NCI-H1436 treated with DMSO at 0.1 percent for 48 hours (cell line): Measurements from ENCODE around the gene KRTAP10-9.
"Not testable (repeated sequence)": the region's sequence is repeated elsewhere in the genome, so short reads cannot be mapped to it uniquely, and the experiment has no call there.

ENCODE experiments used
- DNase-seq: peaks from one replicate; lab custom pipeline; 2025; lab: John Stamatoyannopoulos, UW

Gene KRTAP10-9

GRCh38 chr21:44615466-44615865 lies 11.4 kb upstream of the KRTAP10-9 start:
- DNase-seq, result no peak

DNA sequence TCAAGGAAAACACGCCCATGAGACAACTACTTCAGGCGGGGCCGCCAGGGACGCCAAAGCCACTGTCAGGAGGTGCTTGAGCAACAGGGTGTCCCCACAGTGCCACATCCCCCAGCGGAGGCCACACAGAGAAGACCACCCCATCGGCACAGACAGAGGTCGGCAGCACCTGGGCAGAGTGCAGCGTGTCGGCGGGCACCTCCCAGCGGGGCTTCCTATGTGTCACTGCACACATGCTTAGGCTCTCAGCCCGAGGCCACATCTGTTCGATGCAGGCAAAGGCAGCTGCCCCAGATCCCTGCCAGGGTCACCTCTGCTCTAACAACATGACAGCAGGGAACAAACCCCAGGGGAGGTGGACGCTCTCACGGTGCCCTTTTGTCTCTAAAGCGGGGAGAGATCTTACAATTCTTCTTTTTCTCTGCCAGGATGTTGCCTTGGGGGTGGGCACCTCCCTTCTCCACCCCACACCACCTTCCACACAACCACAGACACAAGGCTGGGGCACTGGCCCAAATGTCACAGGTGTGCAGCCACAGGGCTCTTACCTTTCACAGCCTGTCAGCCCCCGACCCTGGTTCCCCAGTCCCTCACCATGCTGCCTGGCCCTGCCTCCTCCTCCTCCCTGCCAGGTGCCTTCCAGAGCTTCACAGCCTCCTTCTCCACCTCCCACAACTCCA lies 10.8 kb upstream of the KRTAP10-9 start:
- no peak for DNase-seq

DNA sequence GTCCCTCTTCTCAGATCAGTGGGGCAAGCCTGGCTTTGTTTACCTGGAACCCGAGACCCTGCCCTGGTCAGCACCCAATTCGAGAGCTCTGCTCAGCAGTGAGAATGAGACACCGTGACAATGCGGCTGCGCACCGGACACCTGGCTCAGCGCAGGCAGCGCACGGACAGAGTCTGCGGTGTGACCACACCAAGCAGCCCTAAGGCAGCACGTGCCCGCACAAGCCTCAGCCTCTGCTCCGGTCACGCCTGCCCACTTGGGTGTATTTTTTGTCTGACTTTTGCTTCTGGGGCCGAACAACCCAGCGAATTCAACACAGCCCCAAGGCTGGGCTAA lies 10.3 kb upstream of the KRTAP10-9 start:
- no peak for DNase-seq

DNA sequence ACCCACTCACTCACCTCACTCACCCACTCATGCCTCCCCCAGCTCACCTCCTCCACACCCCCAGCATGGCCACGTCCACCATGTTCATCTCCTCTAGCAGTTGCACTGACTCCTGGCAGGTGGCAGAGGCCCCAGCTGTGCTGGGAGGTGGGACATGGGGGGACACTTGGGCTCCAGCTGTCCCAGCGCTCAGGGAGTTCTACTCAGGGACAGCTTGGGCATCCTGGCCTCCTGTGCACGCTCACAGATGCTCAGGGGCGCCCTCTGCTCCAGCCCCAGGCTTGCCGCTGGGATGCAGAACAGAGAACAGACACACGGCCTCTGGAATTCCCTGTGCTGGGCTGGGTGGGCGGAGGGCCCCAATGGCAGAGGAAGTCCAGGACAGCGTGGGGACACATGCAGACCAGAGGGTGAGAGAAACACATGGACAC lies 9.8 kb upstream of the KRTAP10-9 start:
- no peak for DNase-seq

GRCh38 chr21:44618504-44618903 lies 8.4 kb upstream of the KRTAP10-9 start:
- DNase-seq, result no peak

GRCh38 chr21:44618909-44619308 lies 8.0 kb upstream of the KRTAP10-9 start:
- no peak for DNase-seq

GRCh38 chr21:44619886-44620285 lies 7.0 kb upstream of the KRTAP10-9 start:
- DNase-seq, result no peak

- DNase-seq, result no peak
Measured at GRCh38 chr21:44623575-44623974, 3.3 kb upstream of the KRTAP10-9 start.

DNA sequence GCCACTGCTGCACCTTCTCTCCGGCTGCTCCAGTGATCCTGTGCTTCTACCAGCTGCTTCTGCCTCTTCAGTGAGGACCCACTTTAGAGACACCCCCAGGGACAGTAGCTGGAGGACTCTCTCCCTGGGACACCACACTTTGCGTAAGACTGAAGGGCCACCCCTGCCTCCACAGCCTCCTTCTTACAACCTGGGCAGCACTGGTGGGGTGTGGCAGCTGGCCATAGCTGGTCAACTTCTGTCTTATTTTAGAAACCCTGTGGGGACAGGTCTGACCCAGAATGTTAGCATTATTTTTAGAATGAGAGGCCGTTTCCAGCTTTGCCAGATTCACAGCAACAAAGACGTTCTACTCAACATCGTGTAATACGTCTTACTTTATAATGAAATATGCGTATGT lies 1.1 kb upstream of the KRTAP10-9 start:
- DNase-seq, result no peak

GRCh38 chr21:44626262-44626661 lies 631 bp upstream of the KRTAP10-9 start:
- no peak for DNase-seq

GRCh38 chr21:44627181-44627822 lies 409 bp downstream of the KRTAP10-9 start:
- DNase-seq, result not testable (repeated sequence)

- not testable (repeated sequence) for DNase-seq
Measured at GRCh38 chr21:44627831-44628233, 939 bp downstream of the KRTAP10-9 start.

DNA sequence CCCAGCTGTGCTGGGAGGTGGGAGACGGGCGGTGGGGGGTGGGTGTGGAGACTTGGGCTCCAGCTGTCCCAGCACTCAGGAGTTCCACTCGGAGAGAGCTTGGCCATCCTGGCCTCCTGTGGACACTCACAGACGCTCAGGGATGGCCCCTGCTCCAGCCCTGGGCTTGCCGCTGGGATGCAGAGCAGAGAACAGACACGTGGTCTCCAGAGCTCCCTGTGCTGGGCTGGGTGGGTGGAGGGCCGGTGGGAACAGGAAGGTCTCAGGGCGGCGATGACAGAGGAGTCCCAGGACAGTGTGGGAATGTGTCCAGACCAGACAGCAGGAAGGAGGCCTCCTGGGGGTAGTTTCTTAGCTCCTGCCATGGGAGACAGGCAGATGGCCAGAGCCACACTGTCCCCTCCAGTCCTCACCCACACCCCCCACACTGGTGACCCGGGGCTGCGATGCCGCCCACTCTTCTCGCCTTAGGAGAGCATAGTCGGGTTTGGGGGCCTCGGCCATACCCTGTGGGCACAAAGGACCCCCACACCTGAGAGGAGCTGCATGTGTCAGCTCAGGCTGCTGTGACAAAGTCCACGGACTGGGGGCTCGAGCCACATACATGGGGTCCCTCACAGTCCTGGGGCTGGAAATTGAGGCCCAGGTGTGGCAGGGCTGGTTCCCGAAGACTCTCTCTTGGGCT lies 2.0 kb downstream of the KRTAP10-9 start:
- DNase-seq, result no peak

- DNase-seq, result no peak
Measured at GRCh38 chr21:44630440-44630839, 3.5 kb downstream of the KRTAP10-9 start.

DNA sequence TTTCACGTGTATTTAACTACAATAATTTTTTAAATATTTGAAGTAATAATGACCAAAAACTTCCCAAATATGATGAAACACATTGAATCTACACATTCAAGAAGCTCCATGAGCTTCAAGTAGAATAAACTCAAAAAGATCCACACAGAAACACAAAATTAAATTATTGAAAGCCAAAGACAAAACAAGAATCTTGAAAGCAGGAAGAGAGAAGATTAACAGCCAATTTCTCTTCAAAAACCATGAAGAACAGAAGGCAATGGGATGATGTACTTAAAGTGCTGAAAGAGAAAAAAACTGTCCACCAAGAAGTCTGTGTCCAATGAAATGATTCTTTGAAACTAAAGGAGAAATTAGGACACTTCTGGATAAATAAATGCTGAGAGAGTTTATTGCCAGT lies 5.2 kb downstream of the KRTAP10-9 start:
- DNase-seq, result no peak

- no peak for DNase-seq
Measured at GRCh38 chr21:44636209-44637017, 9.5 kb downstream of the KRTAP10-9 start.

DNA sequence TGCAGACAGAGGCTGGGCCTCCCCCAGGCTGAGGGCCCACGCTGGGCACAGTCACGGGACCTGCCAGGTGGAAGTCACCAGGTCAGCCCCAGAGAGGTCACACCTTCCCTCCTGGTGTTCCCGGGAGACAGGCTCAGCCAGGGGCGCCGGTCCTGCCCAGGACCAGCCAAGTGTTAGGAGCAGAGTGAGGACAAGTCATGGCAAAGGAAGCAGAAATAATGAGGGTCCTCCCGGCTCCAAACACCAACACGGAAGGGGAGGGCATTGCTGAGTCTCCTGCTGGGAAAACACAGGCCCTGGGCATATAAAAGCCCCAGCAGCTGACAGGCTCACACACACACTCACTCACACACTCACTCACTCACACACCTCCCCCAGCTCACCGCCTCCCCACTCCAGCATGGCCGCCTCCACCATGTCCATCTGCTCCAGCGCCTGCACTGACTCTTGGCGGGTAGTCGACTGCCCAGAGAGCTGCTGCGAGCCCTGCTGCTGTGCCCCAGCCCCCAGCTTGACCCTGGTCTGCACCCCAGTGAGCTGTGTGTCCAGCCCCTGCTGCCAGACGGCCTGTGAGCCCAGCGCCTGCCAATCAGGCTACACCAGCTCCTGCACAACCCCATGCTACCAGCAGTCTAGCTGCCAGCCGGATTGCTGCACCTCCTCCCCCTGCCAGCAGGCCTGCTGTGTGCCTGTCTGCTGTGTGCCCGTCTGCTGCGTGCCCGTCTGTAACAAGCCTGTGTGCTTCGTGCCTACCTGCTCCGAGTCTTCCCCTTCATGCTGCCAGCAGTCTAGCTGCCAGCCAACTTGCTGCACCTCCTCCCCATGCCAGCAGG lies 10.3 kb downstream of the KRTAP10-9 start, which contains the start of gene KRTAP10-10:
Gene KRTAP10-10, plus strand, starts transcription at position 339 of the 833 bp plus-strand sequence. Its CDS starts 62 bp downstream, at position 401.
- no peak for DNase-seq

DNA sequence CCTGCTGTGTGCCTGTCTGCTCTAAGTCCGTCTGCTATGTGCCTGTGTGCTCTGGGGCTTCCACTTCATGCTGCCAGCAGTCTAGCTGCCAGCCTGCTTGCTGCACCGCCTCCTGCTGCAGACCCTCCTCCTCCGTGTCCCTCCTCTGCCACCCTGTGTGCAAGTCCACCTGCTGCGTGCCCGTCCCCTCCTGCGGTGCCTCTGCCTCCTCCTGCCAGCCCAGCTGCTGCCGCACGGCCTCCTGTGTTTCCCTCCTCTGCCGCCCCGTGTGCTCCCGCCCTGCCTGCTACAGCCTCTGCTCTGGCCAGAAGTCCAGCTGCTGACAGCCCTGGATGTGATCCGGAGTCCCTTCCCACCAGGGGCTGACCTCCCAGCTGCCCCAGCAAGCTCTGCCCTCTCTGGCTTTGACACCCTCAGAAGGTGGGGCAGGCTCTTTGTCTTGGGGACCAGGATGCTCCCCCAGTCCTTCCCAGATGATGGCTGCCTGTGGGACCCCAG lies 11.0 kb downstream of the KRTAP10-9 start:
- not testable (repeated sequence) for DNase-seq

DNA sequence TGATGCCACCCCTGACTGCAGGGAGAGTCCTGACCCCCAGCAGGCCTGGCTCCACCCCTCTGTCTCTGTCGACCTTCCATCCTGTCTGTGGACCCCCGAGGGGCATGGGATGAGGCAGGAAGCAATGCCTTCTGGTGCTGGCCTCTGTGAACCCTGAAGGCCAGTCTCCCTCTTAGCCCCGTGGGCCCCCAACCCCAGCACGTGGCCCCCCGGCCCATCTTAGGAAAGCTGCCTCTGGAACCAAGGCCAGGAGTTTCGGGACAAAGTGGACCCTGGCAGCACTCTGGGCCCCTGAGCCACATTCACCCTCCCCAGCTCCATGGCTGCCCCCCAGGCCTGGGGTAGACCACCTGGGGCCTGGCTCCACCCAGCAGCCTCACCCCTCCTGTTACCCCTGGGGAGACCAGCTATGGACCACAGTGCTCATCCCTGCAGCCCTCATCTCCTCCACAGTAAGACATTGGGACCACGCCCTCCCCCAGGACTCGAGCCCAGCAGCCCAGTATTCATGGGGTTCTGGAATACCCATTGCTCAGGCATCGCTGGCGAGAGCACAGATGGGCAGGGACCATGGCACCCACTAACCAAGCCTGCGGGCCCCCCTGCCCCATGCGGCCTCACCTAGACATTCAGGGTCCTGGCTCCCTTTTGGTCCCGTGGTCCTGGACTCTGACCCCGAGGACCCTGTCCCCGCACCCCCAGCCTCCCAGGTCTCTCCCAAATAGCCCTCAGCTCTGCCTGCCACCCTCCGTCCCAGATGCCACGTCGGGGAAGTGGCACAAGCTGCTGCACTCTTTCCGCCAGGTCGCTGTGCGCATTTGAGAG lies 11.8 kb downstream of the KRTAP10-9 start:
- not testable (repeated sequence) for DNase-seq

DNA sequence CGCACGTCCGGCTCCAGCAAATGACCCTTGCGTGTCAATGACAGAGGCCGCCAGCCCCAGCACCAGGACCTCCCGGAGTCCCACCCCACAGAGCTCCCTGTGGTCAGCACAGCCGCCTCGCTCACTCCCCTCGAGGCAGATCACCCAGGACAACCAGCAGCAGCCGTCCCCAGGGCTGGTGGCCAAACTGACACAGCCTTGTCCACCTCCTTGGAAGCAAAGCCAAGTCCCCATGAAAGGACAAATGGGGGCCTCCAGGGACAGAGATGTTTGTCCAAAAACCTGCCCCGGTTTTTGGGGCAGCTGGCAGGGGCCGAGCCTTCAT lies 12.4 kb downstream of the KRTAP10-9 start:
- no peak for DNase-seq
